Measurements from ENCODE around the gene AKT2.

- TF ChIP-seq CTCF (conservative IDR thresholded peaks at IDR 0.05; ENCODE audit: low read length): no peak
- TF ChIP-seq EZH2phosphoT487 (IDR thresholded peaks at IDR 0.05; ENCODE audit: borderline replicate concordance): no peak
Measured at GRCh38 chr19:40241125-40241808, 43.9 kb downstream of the AKT2 start.

Measured in Loucy (cell line).